Fibroblast of lung (primary cell): ENCODE results near the gene AZI2. TPM values are rescaled to one million over a fixed set of nuclear protein-coding genes. Genes with fewer than 3 reads are reported as not detected.
A peak's percentile ranks its signal among the peaks of the same experiment; 100 is the strongest.

Source experiments
- DNase-seq, 2 donors: peaks; one replicate each; pipeline versions ENCODE4 v3.0.0 to v3.0.0-alpha.2; 2010; ENCODE audit warnings: low read depth in 2 of 2
- H2AFZ ChIP-seq: 2 replicates; pipeline ENCODE4 v1.5.1; 2012; ENCODE audit warnings: low read length, control low read depth, inconsistent platforms
- H3K27ac ChIP-seq: 2 replicates; pipeline ENCODE4 v1.5.1; 2011; ENCODE audit warnings: low read length, control low read depth; ENCODE audit not compliant: insufficient read depth
- H3K27me3 ChIP-seq: 2 replicates; pipeline ENCODE4 v1.5.1; 2011; ENCODE audit warnings: mild to moderate bottlenecking, low read length; ENCODE audit not compliant: control insufficient read depth, insufficient read depth
- H3K36me3 ChIP-seq: 2 replicates; pipeline ENCODE4 v1.5.1; 2011; ENCODE audit warnings: low read length; ENCODE audit not compliant: control insufficient read depth, insufficient read depth
- H3K4me1 ChIP-seq: 2 replicates; pipeline ENCODE4 v1.5.1; 2011; ENCODE audit warnings: low read length; ENCODE audit not compliant: control insufficient read depth, insufficient read depth; ENCODE audit errors: extremely low read depth
- H3K4me2 ChIP-seq: 2 replicates; pipeline ENCODE4 v1.5.1; 2011; ENCODE audit warnings: low read length, control low read depth; ENCODE audit not compliant: insufficient read depth; ENCODE audit errors: extremely low read depth
- H3K4me3 ChIP-seq, 4 experiments: fragments of 200-600 bp in 1 of 4; sonication (generic) in 1 of 4; replicated peaks in 1 of 4; 2 replicates each; pipeline ENCODE4 v1.5.1; 2011 to 2016; ENCODE audit warnings: low read length in 4 of 4, low read depth in 3 of 4, mild to moderate bottlenecking in 3 of 4, control low read depth in 2 of 4, inconsistent platforms in 1 of 4, mixed read lengths in 1 of 4; ENCODE audit not compliant: insufficient read depth in 1 of 4; ENCODE audit errors: control extremely low read depth in 1 of 4
- H3K79me2 ChIP-seq: 2 replicates; pipeline ENCODE4 v1.5.1; 2012; ENCODE audit warnings: mild to moderate bottlenecking, low read length, inconsistent platforms; ENCODE audit not compliant: control insufficient read depth, insufficient read depth
- H3K9ac ChIP-seq: 2 replicates; pipeline ENCODE4 v1.5.1; 2011; ENCODE audit warnings: mild to moderate bottlenecking, low read length, control low read depth; ENCODE audit not compliant: insufficient read depth
- H3K9me3 ChIP-seq: 2 replicates; pipeline ENCODE4 v1.5.1; 2012; ENCODE audit warnings: low read depth, low read length; ENCODE audit not compliant: control insufficient read depth, insufficient read depth
- H4K20me1 ChIP-seq: 2 replicates; pipeline ENCODE4 v1.5.1; 2011; ENCODE audit warnings: low read length; ENCODE audit not compliant: control insufficient read depth, insufficient read depth; ENCODE audit errors: extremely low read depth
- CTCF ChIP-seq, 2 donors: IDR thresholded peaks in 1 of 2; conservative IDR thresholded peaks in 1 of 2; 1 replicate in 1 of 2; 2 replicates in 1 of 2; pipeline ENCODE4 v1.5.1; 2011 to 2012; ENCODE audit warnings: low read length in 2 of 2, control low read depth in 1 of 2, inconsistent platforms in 1 of 2, low read depth in 1 of 2, mild to moderate bottlenecking in 1 of 2
- EZH2 ChIP-seq: IDR thresholded peaks from 2 replicates; pipeline ENCODE4 v1.5.1; 2012; ENCODE audit warnings: low read length, control low read depth, mild to moderate bottlenecking; ENCODE audit errors: missing control alignments
- polyA plus RNA-seq, 2 donors: library from polyadenylated mRNA; depleted of rRNA in 1 of 2; stranded (reverse) in 1 of 2; unstranded in 1 of 2; fragments of >200 nt; gene quantifications; 2 replicates each; pipeline ENCODE4 v1.2.1, GENCODE V29; 2011 to 2012; ENCODE audit warnings: missing spikeins in 1 of 2
- total RNA-seq: library from RNA; depleted of rRNA; stranded (reverse); fragments of >200 nt; gene quantifications from 2 replicates; pipeline ENCODE4 v1.2.1, GENCODE V29; 2014

Gene AZI2
- total and polyA plus RNA-seq, 2 donors (not counting 1 experiment from before 2014, with no cell fraction given): 183 to 202 TPM

- Histone ChIP-seq H3K27me3 (no peaks in the 10 kb centered on the region), H3K4me3 (no peak overlapping the region), H3K9ac (no peak overlapping the region), H3K36me3 (no peaks in the 10 kb centered on the region), H4K20me1 (no peaks in the 10 kb centered on the region), H3K4me1 (no peaks in the 10 kb centered on the region), H3K27ac (no peak overlapping the region), H3K79me2 (no peaks in the 10 kb centered on the region), H2AFZ (no peak overlapping the region), H3K9me3 (no peaks in the 10 kb centered on the region), H3K4me2 (no peak overlapping the region)
- TF ChIP-seq CTCF (conservative IDR thresholded peaks at IDR 0.05 in 1 of 2, IDR thresholded peaks at IDR 0.05 in 1 of 2; ENCODE audit: low read depth in 1 of 2, low read length in 2 of 2): no peak
- no peak for TF ChIP-seq EZH2
- DNase-seq: no peak
Observed at GRCh38 chr3:28300345-28300962, 48.2 kb downstream of the AZI2 start.

DNA sequence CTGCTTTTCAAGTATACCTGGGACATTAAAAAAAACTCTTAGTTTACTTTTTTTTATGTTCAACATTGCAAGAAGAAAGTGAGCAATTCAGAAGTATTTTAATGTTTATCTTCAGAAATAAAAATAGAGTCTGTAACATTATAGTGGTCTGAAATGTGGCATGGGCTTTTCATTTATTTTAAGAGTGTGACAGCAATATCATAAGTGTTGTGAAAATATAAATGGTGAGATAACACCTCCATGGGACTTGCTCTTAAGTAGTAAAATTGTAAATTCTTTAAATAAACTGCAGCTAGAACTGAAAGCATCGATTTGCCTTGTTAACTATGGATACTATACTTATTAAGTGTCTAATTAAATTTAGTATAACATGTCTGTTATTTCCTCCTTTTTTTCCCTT lies 48.9 kb downstream of the AZI2 start:
- DNase-seq: no peak
- Histone ChIP-seq H4K20me1 (no peaks in the 10 kb centered on the region), H3K4me3 (no peak overlapping the region), H3K4me2 (no peak overlapping the region), H3K27ac (no peak overlapping the region), H3K27me3 (no peaks in the 10 kb centered on the region), H3K79me2 (no peaks in the 10 kb centered on the region), H3K36me3 (no peaks in the 10 kb centered on the region), H3K9ac (no peak overlapping the region), H2AFZ (no peak overlapping the region), H3K4me1 (no peaks in the 10 kb centered on the region), H3K9me3 (no peaks in the 10 kb centered on the region)
- TF ChIP-seq EZH2 (no peak), CTCF (conservative IDR thresholded peaks at IDR 0.05 in 1 of 2, IDR thresholded peaks at IDR 0.05 in 1 of 2; ENCODE audit: low read depth in 1 of 2, low read length in 2 of 2) (no peak)

DNA sequence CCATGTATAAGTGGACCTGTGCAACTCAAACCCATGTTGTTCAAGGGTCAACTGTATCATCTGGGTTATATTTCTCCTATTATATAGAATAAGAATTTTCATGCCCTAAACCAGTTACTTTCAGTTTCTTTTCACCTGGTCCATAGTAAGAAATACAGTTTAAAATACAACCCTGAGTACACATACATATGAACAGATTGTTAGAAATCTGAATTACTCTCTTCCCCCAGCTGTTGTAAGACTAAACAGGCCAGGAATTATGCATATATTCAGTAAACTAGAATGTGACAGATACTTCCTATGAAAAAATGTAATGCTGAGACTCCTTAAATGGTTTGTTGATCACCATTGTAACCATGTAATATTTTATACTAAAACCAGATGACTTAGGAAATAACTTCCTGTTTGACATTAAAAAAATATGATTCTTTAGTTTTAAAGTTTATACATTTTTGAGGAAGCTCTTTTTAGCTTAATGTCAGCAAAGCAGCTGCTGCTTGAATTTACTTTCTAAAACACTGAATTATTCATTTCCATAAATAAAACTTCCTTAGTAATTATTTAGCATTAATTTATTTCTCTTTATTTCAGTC lies 52.6 kb downstream of the AZI2 start:
- no peaks in the 10 kb centered on the region for H3K4me1 ChIP-seq
- no peaks in the 10 kb centered on the region for H3K9me3 ChIP-seq
- H4K20me1 ChIP-seq: no peaks in the 10 kb centered on the region
- no peak for TF ChIP-seq CTCF (conservative IDR thresholded peaks at IDR 0.05 in 1 of 2, IDR thresholded peaks at IDR 0.05 in 1 of 2; ENCODE audit: low read depth in 1 of 2, low read length in 2 of 2)
- TF ChIP-seq EZH2: no peak
- H2AFZ ChIP-seq: peak overlapping the region; percentile 59
- H3K79me2 ChIP-seq: no peaks in the 10 kb centered on the region
- no peak overlapping the region for H3K4me3 ChIP-seq
- H3K4me2 ChIP-seq: peak overlapping the region; percentile 64
- no peaks in the 10 kb centered on the region for H3K36me3 ChIP-seq
- no peaks in the 10 kb centered on the region for H3K27me3 ChIP-seq
- no peak overlapping the region for H3K27ac ChIP-seq
- DNase-seq: peak in 1 of 2 donors; percentile 18
- no peak overlapping the region for H3K9ac ChIP-seq
